Heart left ventricle (tissue), 16 donors: ENCODE results near the gene WWTR1. TPM values are rescaled to one million over a fixed set of nuclear protein-coding genes. Genes with fewer than 3 reads are reported as not detected.

ENCODE experiments used
- ATAC-seq, 4 donors: fragments of 200-7000 bp; cut with Tn5 transposase; one replicate each; pipeline ENCODE4 v1.9.1; 2020 to 2022; ENCODE audit warnings: moderate library complexity in 4 of 4, mild to moderate bottlenecking in 3 of 4, moderate number of reproducible peaks in 1 of 4
- DNase-seq, 5 donors: peaks; one replicate each; pipeline ENCODE4 v3.0.0-alpha.2; 2020
- H3K27ac ChIP-seq, 12 donors: fragments of 200-600 bp; sonication (generic) in 4 of 12; one replicate each; pipeline versions ENCODE4 v1.5.0 to v1.8.0; 2016 to 2022; ENCODE audit warnings: mild to moderate bottlenecking in 2 of 12
- H3K27me3 ChIP-seq, 9 donors: fragments of 200-600 bp; sonication (generic) in 2 of 9; one replicate each; pipeline versions ENCODE4 v1.5.1 to v1.8.0; 2016 to 2022; ENCODE audit warnings: mild to moderate bottlenecking in 3 of 9
- H3K36me3 ChIP-seq, 9 donors: fragments of 200-600 bp; sonication (generic) in 2 of 9; one replicate each; pipeline versions ENCODE4 v1.5.0 to v1.8.0; 2018 to 2022; ENCODE audit warnings: mild to moderate bottlenecking in 2 of 9
- H3K4me1 ChIP-seq, 12 donors: fragments of 200-600 bp; sonication (generic) in 4 of 12; one replicate each; pipeline versions ENCODE4 v1.5.0 to v1.8.0; 2016 to 2022; ENCODE audit warnings: mild to moderate bottlenecking in 3 of 12
- H3K4me3 ChIP-seq, 12 donors: fragments of 200-600 bp; sonication (generic) in 4 of 12; one replicate each; pipeline versions ENCODE4 v1.5.0 to v1.8.0; 2017 to 2022; ENCODE audit warnings: mild to moderate bottlenecking in 9 of 12, moderate library complexity in 4 of 12
- H3K9me3 ChIP-seq, 12 donors: fragments of 200-600 bp; sonication (generic) in 4 of 12; one replicate each; pipeline versions ENCODE4 v1.5.0 to v1.8.0; 2016 to 2022; ENCODE audit warnings: mild to moderate bottlenecking in 1 of 12
- POLR2A ChIP-seq, 2 donors: fragments of 450-650 bp; IDR thresholded peaks; one replicate each; pipeline ENCODE4 v1.6.1; 2017; ENCODE audit warnings: antibody characterized with exemption in 2 of 2, mild to moderate bottlenecking in 2 of 2, moderate library complexity in 2 of 2
- WGBS, 4 donors: extraction: QIAGEN DNeasy Blood & Tissue Kit in 2 of 4; methylation state at CpG; one replicate each; pipeline versions ENCODE4 v1.1.5 to v1.1.7; 2013 to 2018; 5-methylcytosine and 5-hydroxymethylcytosine counted together
- intact Hi-C, 10 donors: fragments of 100-400 bp; cut with DNase I; formaldehyde crosslinking; loops; one replicate each; pipeline versions ENCODE4 v1.11.1 to v1.14.2; 2022
- polyA plus RNA-seq, 2 donors: library from polyadenylated mRNA; stranded (reverse); fragments of 200-250 nt; gene quantifications; one replicate each; pipeline ENCODE4 v1.2.3, GENCODE V29; 2013
- total RNA-seq, 9 donors: library from RNA; depleted of rRNA in 2 of 9; stranded (reverse); fragments of >200 nt in 2 of 9; fragmentation: NEBNext Ultra II Directional in 3 of 9; extraction: Animal tissue kit (Norgen Biotek cat#: 25700) in 3 of 9; gene quantifications; one replicate each; pipeline versions ENCODE4 v1.1.0 to v1.2.4, GENCODE V29; 2016 to 2023
- TF ChIP-seq, protein P1 (sequence below), 12 donors: fragments of 200-600 bp; sonication (generic) in 4 of 12; IDR thresholded peaks; one replicate each; pipeline versions ENCODE4 v1.5.0 to v1.8.0; 2018 to 2022; ENCODE audit warnings: antibody characterized with exemption in 12 of 12, mild to moderate bottlenecking in 5 of 12
- donor health status: ischemic (EF 13 %, LVEDD 7.1; RV severe dilation, severe dysfunction).
- donor health status: healthy with polysubstance abuse.
- donor health status: DM: no; HTN: yes; CAD: no.
- donor health status: DM: no; HTN: no; CAD: no.
- donor health status: ischemic (EF 25% LVEDD 6.9; RV normal size, moderate dysfunction).
- donor health status: ischemic (EF 25% LVEDD 5.7; RV mildly dilated, moderate dysfunction).
- donor health status: healthy.
- donor health status: DM: yes; HTN: yes; CAD: no.
- donor health status: ischemic (EF 35%, LVEDD 5.7; RV mildly dilated, moderate dysfunction).
- donor health status: nonischemic (EF 11% LVEDD 7.7; RV severe dilation, severe dysfunction).
- donor health status: DM: yes; HTN: yes; CAD: no.
- donor health status: PGD.
- donor health status: ischemic (EF 29% LVEDD 5.4; RV normal size, mild dysfunction).
- donor health status: nonischemic (EF 23%, LVEDD 6.1; RV moderate dilation, normal function).

The WWTR1 gene
- total and polyA plus RNA-seq, 11 donors = 14.5 to 71.7 (median 41.2) TPM

DNA sequence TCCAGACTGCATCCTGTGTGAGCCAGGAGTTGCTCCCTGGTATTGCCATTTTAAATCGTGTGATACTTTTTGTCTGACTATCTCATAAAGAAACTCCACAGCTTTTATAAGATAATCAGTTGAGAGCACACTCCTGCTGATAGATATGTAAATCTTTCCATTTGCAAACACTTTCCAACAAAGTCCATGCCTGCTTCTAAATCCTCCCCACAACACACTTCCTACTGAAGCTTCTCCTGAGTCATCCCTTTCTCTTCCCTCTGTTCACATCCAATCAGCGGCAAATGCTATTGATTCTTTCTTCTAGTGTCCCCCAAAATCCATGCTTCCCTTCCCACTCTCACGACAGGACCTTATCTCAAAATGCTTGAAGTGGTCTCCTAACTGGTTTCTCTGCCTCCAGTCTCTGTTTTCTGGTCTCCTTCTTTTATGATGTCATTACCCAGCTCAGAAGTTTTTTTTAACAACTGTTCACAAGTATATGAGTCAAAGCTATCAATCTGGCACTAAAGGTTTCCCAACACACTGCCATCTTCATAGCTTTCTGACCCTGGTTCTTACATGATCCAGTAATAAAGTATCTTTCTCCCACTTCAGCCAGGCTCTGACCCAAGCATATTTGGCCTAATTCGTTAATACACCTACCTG, 4.5 kb upstream of the WWTR1 start:
- Histone ChIP-seq H3K36me3 (no peaks in the 10 kb centered on the region), H3K4me1 (peaks cover 0 to 13% (median 5%) of the 10 kb centered on the region in 12 donors), H3K9me3 (no peaks in the 10 kb centered on the region), H3K27ac (peak overlapping the region in 1 of 12 donors; percentile 99), H3K4me3 (no peak overlapping the region), H3K27me3 (peaks cover 0 to 18% (median 0%) of the 10 kb centered on the region in 9 donors)
- intact Hi-C loops = loop anchor here in 5 of 10 donors (5.0 to 10.0 kb wide), 4 partner anchors 40 to 55 kb away; no protein-coding TSS in a partner anchor
- DNase-seq (no peak), ATAC-seq (no peak)
- 87 to 90% (median 87%) methylated on average over 4 of the region's 4 CpGs for WGBS, 4 donors
- no peak for TF ChIP-seq POLR2A (IDR thresholded peaks at IDR 0.05)
- TF ChIP-seq, protein P1, sequence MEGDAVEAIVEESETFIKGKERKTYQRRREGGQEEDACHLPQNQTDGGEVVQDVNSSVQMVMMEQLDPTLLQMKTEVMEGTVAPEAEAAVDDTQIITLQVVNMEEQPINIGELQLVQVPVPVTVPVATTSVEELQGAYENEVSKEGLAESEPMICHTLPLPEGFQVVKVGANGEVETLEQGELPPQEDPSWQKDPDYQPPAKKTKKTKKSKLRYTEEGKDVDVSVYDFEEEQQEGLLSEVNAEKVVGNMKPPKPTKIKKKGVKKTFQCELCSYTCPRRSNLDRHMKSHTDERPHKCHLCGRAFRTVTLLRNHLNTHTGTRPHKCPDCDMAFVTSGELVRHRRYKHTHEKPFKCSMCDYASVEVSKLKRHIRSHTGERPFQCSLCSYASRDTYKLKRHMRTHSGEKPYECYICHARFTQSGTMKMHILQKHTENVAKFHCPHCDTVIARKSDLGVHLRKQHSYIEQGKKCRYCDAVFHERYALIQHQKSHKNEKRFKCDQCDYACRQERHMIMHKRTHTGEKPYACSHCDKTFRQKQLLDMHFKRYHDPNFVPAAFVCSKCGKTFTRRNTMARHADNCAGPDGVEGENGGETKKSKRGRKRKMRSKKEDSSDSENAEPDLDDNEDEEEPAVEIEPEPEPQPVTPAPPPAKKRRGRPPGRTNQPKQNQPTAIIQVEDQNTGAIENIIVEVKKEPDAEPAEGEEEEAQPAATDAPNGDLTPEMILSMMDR (IDR thresholded peaks at IDR 0.05) = no peak

DNA sequence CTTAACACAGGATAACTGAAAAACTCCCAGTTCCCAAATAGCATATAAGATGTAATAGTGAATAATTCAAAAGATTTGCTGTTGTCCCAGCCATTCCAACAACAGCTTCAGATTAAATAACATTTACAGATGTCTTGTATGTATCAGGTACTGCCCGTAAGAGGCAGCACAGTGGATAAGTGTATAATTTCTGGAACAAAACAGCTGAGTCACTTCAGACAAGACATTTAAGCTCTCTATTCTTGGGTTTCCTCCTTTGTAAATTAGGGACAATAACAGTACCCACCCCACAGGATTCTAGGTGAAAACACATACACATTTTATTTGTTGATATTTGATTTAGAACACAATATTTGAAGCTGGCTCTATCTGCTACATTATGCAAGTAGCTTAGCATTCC, 2.6 kb upstream of the WWTR1 start:
- no peaks in the 10 kb centered on the region for H3K9me3 ChIP-seq
- peaks cover 0 to 23% (median 9%) of the 10 kb centered on the region in 12 donors for H3K4me1 ChIP-seq
- peaks cover 0 to 31% (median 0%) of the 10 kb centered on the region in 9 donors for H3K27me3 ChIP-seq
- no peaks in the 10 kb centered on the region for H3K36me3 ChIP-seq
- WGBS, 4 donors = 74 to 91% (median 79%) methylated on average over 1 of the region's 1 CpG
- no peak for ATAC-seq
- peak overlapping the region in 4 of 12 donors; percentile 96 to 100 (median 99) for H3K27ac ChIP-seq
- no peak for DNase-seq
- TF ChIP-seq, protein P1 (IDR thresholded peaks at IDR 0.05) = no peak
- no peak for TF ChIP-seq POLR2A (IDR thresholded peaks at IDR 0.05)
- intact Hi-C loops = loop anchor here in 5 of 10 donors (5.0 to 10.0 kb wide), 4 partner anchors 42 to 57 kb away; no protein-coding TSS in a partner anchor
- H3K4me3 ChIP-seq = no peak overlapping the region

DNA sequence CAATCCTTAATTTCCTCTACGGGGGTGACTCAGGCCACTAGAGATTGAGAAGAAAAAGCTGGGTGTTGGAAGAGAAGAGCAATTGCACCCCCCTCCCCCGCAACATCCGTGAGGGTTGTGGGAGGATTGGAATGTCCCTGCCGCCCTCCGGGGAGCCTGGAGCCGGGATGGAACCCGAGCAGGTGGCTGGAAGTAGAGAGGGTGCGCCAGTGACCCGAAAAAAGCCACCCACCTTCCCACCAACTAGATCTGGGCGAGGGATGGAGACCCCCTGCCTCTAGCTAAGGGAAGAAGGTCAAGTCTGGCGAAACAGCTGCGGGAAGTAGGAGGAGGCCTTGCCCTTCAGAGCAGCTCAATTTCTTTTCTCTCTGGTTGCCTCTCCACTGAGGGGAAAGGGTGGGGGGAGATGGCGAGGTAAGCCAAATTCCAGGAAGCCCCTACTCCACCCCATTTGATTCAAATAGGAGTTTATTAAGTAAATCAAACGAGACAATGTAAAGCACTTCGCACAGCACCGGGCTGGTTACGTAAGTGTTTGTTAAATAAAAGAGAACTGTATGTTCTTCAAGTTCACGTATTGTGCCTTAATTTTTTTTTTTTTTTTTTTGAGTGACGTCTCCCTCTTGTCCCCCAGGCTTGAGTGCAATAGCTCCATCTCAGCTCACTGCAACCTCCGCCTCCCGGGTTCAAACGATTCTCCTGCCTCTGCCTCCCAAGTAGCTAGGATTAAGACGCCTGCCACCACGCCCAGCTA, 1.1 kb upstream of the WWTR1 start:
- peaks cover 0 to 36% (median 0%) of the 10 kb centered on the region in 9 donors for H3K27me3 ChIP-seq
- H3K9me3 ChIP-seq = no peaks in the 10 kb centered on the region
- DNase-seq = peak in 4 of 5 donors; percentile 67 to 80 (median 74)
- intact Hi-C loops = loop anchor here (2.0 to 10.0 kb wide), 13 partner anchors 42 to 132 kb away; partner anchors contain the start of gene COMMD2 (in 1 of the 10)
- no peak for TF ChIP-seq POLR2A (IDR thresholded peaks at IDR 0.05)
- TF ChIP-seq, protein P1 (IDR thresholded peaks at IDR 0.05) = no peak
- WGBS, 4 donors = 35% methylated on average over 24 of the region's 24 CpGs
- ATAC-seq = peak; percentile 11 to 38 (median 21)
- H3K4me1 ChIP-seq = peaks cover 0 to 38% (median 22%) of the 10 kb centered on the region in 12 donors
- H3K4me3 ChIP-seq = peak overlapping the region; percentile 49 to 94 (median 78)
- peaks cover 0 to 9% (median 0%) of the 10 kb centered on the region in 9 donors for H3K36me3 ChIP-seq
- peak overlapping the region; percentile 89 to 100 (median 98) for H3K27ac ChIP-seq
